Cardiac muscle cell (in vitro differentiated cells and primary cell): ENCODE measurements around the gene TSPAN31. TPM values are rescaled to one million over a fixed set of nuclear protein-coding genes. Genes with fewer than 3 reads are reported as not detected.

ENCODE experiments used
- DNase-seq, 2 donors: peaks; one replicate each; pipeline versions ENCODE4 v3.0.0 to v3.0.0-alpha.2; 2010 to 2017; ENCODE audit warnings: low read depth in 1 of 2, low spot score in 1 of 2
- H3K27ac ChIP-seq: fragments of 200-600 bp; sonication (generic); 2 replicates; pipeline ENCODE4 v1.5.1; 2016
- H3K27me3 ChIP-seq: fragments of 200-600 bp; sonication (generic); 2 replicates; pipeline ENCODE4 v1.6.0; 2016; ENCODE audit warnings: control low read depth
- H3K36me3 ChIP-seq: fragments of 200-600 bp; sonication (generic); 2 replicates; pipeline ENCODE4 v1.5.1; 2016; ENCODE audit warnings: control low read depth
- H3K4me1 ChIP-seq: fragments of 200-600 bp; sonication (generic); 2 replicates; pipeline ENCODE4 v1.8.1; 2017; ENCODE audit warnings: low read depth, mild to moderate bottlenecking, mixed run types
- H3K4me3 ChIP-seq: fragments of 200-600 bp; sonication (generic); 2 replicates; pipeline ENCODE4 v1.5.1; 2016; ENCODE audit warnings: mild to moderate bottlenecking
- H3K9me3 ChIP-seq: fragments of 200-600 bp; sonication (generic); 2 replicates; pipeline ENCODE4 v1.5.1; 2017; ENCODE audit warnings: low read depth, mild to moderate bottlenecking, control low read depth
- CTCF ChIP-seq: IDR thresholded peaks from 2 replicates; pipeline ENCODE4 v1.5.1; 2012; ENCODE audit warnings: low read depth, mild to moderate bottlenecking, low read length
- polyA plus RNA-seq: library from polyadenylated mRNA; unstranded; fragments of >200 nt; fragmentation: Nextera tagmentation; extraction: Ambion mirVana; gene quantifications from 2 replicates; pipeline ENCODE4 v1.2.1, GENCODE V29; 2016
- total RNA-seq: library from RNA; depleted of rRNA; stranded (reverse); fragments of >200 nt; gene quantifications from 2 replicates; pipeline ENCODE4 v1.2.3, GENCODE V29; 2016

TSPAN31 gene
- total and polyA plus RNA-seq, 2 experiments from 2014 or later = 65.9 to 66.3 TPM

- Histone ChIP-seq H3K9me3 (no peaks in the 10 kb centered on the region), H3K27ac (no peak overlapping the region), H3K27me3 (no peaks in the 10 kb centered on the region), H3K36me3 (no peaks in the 10 kb centered on the region), H3K4me3 (no peak overlapping the region), H3K4me1 (peaks cover 6% of the 10 kb centered on the region)
- DNase-seq = no peak
- no peak for TF ChIP-seq CTCF
These were observed 34.9 kb downstream of the TSPAN31 start for GRCh38 chr12:57779736-57780135.

- DNase-seq = no peak
- Histone ChIP-seq H3K4me3 (no peak overlapping the region), H3K36me3 (no peaks in the 10 kb centered on the region), H3K4me1 (peaks cover 6% of the 10 kb centered on the region), H3K9me3 (no peaks in the 10 kb centered on the region), H3K27ac (no peak overlapping the region), H3K27me3 (no peaks in the 10 kb centered on the region)
- TF ChIP-seq CTCF = no peak
These were observed 35.6 kb downstream of the TSPAN31 start for GRCh38 chr12:57780284-57780897.

DNA sequence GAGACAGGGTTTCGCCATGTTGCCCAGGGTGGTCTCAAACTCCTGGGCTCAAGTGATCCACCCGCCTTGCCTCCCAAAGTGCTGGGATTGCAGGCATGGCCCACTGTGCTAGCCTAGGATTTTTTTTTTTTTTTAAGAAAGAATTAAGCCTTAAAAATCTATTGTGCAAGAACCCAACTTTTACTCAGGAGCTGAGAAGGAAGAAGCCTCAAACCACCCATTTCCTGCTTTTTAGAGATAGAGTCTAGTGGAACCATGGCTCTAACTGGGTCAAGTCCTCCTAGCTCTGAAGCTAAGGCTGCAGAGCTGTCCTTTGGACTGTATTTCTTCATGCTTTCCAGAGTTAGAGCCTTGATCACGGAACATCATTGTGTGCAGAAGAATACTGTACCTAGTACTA is 36.4 kb downstream of the TSPAN31 start:
- Histone ChIP-seq H3K36me3 (peaks cover 4% of the 10 kb centered on the region), H3K27ac (no peak overlapping the region), H3K4me1 (peaks cover 6% of the 10 kb centered on the region), H3K4me3 (no peak overlapping the region), H3K9me3 (no peaks in the 10 kb centered on the region), H3K27me3 (no peaks in the 10 kb centered on the region)
- TF ChIP-seq CTCF = no peak
- no peak for DNase-seq

- Histone ChIP-seq H3K4me3 (no peak overlapping the region), H3K27ac (no peak overlapping the region), H3K36me3 (peaks cover 10% of the 10 kb centered on the region), H3K9me3 (no peaks in the 10 kb centered on the region), H3K4me1 (peaks cover 6% of the 10 kb centered on the region), H3K27me3 (no peaks in the 10 kb centered on the region)
- no peak for TF ChIP-seq CTCF
- no peak for DNase-seq
These were observed 37.0 kb downstream of the TSPAN31 start for GRCh38 chr12:57781801-57782200.

DNA sequence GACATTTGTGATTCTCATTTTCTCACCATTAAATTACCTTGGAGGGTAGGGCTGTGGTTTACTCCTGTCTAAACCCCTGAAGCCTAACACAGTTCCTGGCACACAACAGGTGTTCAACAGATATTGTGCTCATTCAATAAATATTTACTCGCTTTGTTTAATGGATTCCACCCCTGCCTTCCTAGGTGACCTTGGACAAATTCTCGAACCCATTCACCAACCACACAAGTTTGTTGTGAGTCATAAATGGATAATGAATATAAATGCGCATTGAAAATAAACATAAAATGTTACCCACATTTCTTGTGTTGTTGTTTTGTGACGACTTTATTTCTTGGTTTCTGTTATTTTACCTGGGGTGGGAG is 37.4 kb downstream of the TSPAN31 start:
- no peaks in the 10 kb centered on the region for H3K27me3 ChIP-seq
- no peak for TF ChIP-seq CTCF
- H3K27ac ChIP-seq = no peak overlapping the region
- H3K4me3 ChIP-seq = no peak overlapping the region
- no peaks in the 10 kb centered on the region for H3K9me3 ChIP-seq
- H3K4me1 ChIP-seq = peaks cover 6% of the 10 kb centered on the region
- no peak for DNase-seq
- peaks cover 14% of the 10 kb centered on the region for H3K36me3 ChIP-seq
